ENCODE data around the gene MRPL23. TPM values are rescaled to one million over a fixed set of nuclear protein-coding genes. Genes with fewer than 3 reads are reported as not detected.

Gene MRPL23
- total RNA-seq, 1 experiment from 2014 or later = 109 TPM

GRCh38 chr11:1909524-1909923 lies 37.6 kb upstream of the MRPL23 start:
- Histone ChIP-seq H3K9me3 (ENCODE audit: control insufficient read depth in 1 of 2, insufficient read depth in 1 of 2, low read depth in 1 of 2, low read length in 2 of 2) (no peaks in the 10 kb centered on the region), H3K4me2 (ENCODE audit: low read length) (no peak overlapping the region)
- TF ChIP-seq RAD21 (IDR thresholded peaks at IDR 0.05; ENCODE audit: low read depth) = no peak
- no peak for TF ChIP-seq SIN3A (IDR thresholded peaks at IDR 0.05; ENCODE audit: low read depth)
- TF ChIP-seq CTCF (IDR thresholded peaks at IDR 0.05 in 2 of 3, conservative IDR thresholded peaks at IDR 0.05 in 1 of 3; ENCODE audit: borderline replicate concordance in 1 of 3, insufficient read depth in 1 of 3, low read depth in 2 of 3, low read length in 2 of 3) = no peak
- TF ChIP-seq CBX3 (IDR thresholded peaks at IDR 0.05; ENCODE audit: low read depth) = no peak
- no peak for TF ChIP-seq POLR2A (IDR thresholded peaks at IDR 0.05; ENCODE audit: borderline replicate concordance, extremely low read depth, insufficient read depth, insufficient read length)
- TF ChIP-seq MAX (IDR thresholded peaks at IDR 0.05) = no peak
- TF ChIP-seq JUND (IDR thresholded peaks at IDR 0.05) = no peak
- TF ChIP-seq ZBTB33 (IDR thresholded peaks at IDR 0.05; ENCODE audit: extremely low read depth, insufficient replicate concordance, low read length) = no peak
- no peak for TF ChIP-seq CEBPB (IDR thresholded peaks at IDR 0.05; ENCODE audit: low read depth)
- no peak for TF ChIP-seq EZH2 (IDR thresholded peaks at IDR 0.05)
- TF ChIP-seq ATF3 (IDR thresholded peaks at IDR 0.05) = no peak
- TF ChIP-seq EGR1 (IDR thresholded peaks at IDR 0.05; ENCODE audit: low read depth) = no peak
- TF ChIP-seq POLR2AphosphoS5 (IDR thresholded peaks at IDR 0.05; ENCODE audit: low read depth, low read length) = no peak
- no peak for TF ChIP-seq YY1 (IDR thresholded peaks at IDR 0.05; ENCODE audit: extremely low read depth, insufficient replicate concordance, low read depth, low read length)
- no peak for TF ChIP-seq REST (IDR thresholded peaks at IDR 0.05; ENCODE audit: low read depth)
- no peak for TF ChIP-seq TCF7L2 (IDR thresholded peaks at IDR 0.05; ENCODE audit: borderline replicate concordance, extremely low read depth, insufficient read depth, insufficient read length)
- TF ChIP-seq FOSL1 (IDR thresholded peaks at IDR 0.05; ENCODE audit: low read depth) = no peak

More at GRCh38 chr11:1909524-1909923, 37.6 kb upstream of the MRPL23 start:
- BruUV-seq (replicated peaks) = no TSS peak
- DNase-seq (ENCODE audit: low read depth, low spot score) = no peak
- no peaks in the 10 kb centered on the region for H3K36me3 ChIP-seq (ENCODE audit: control insufficient read depth in 1 of 2, insufficient read depth in 2 of 2, low read length in 2 of 2)
- ChIA-PET RAD21 (ENCODE audit: low non-redundant PET in 1 of 2, low total read pairs in 2 of 2, uncharacterized antibody in 2 of 2, unreplicated experiment in 2 of 2) (no interaction called here), CTCF (no interaction called here), POLR2A (no interaction called here)
- no peaks in the 10 kb centered on the region for H3K79me2 ChIP-seq (ENCODE audit: insufficient read depth, low read length)
- no peak overlapping the region for H3K9ac ChIP-seq (ENCODE audit: low read length)
- intact Hi-C loops (cut with micrococcal nuclease) = no loop called here
- H2AFZ ChIP-seq (ENCODE audit: low read depth, low read length, poor library complexity, severe bottlenecking) = no peak overlapping the region
- no peaks in the 10 kb centered on the region for H4K20me1 ChIP-seq (ENCODE audit: insufficient read depth)
- H3K4me1 ChIP-seq (ENCODE audit: control insufficient read depth in 1 of 2, insufficient read depth in 2 of 2, low read length in 2 of 2) = no peaks in the 10 kb centered on the region
- H3K9me2 ChIP-seq (ENCODE audit: insufficient read depth) = no peaks in the 10 kb centered on the region
- ATAC-seq = no peak
- H3K27ac ChIP-seq (ENCODE audit: low read depth, low read length) = no peak overlapping the region
- H3K4me3 ChIP-seq (replicated peaks in 1 of 2; ENCODE audit: low read depth in 1 of 2, low read length in 2 of 2) = no peak overlapping the region
- no peaks in the 10 kb centered on the region for H3K27me3 ChIP-seq (ENCODE audit: insufficient read depth, low read length)

All from HCT116 (cell line).